Fibroblast of lung (primary cell): ENCODE data around the gene XRCC4. TPM values are rescaled to one million over a fixed set of nuclear protein-coding genes. Genes with fewer than 3 reads are reported as not detected.
A peak's percentile ranks its signal among the peaks of the same experiment; 100 is the strongest.

Source experiments
- DNase-seq, 2 donors: peaks; one replicate each; pipeline versions ENCODE4 v3.0.0 to v3.0.0-alpha.2; 2010; ENCODE audit warnings: low read depth in 2 of 2
- H2AFZ ChIP-seq: 2 replicates; pipeline ENCODE4 v1.5.1; 2012; ENCODE audit warnings: low read length, control low read depth, inconsistent platforms
- H3K27ac ChIP-seq: 2 replicates; pipeline ENCODE4 v1.5.1; 2011; ENCODE audit warnings: low read length, control low read depth; ENCODE audit not compliant: insufficient read depth
- H3K27me3 ChIP-seq: 2 replicates; pipeline ENCODE4 v1.5.1; 2011; ENCODE audit warnings: mild to moderate bottlenecking, low read length; ENCODE audit not compliant: control insufficient read depth, insufficient read depth
- H3K36me3 ChIP-seq: 2 replicates; pipeline ENCODE4 v1.5.1; 2011; ENCODE audit warnings: low read length; ENCODE audit not compliant: control insufficient read depth, insufficient read depth
- H3K4me1 ChIP-seq: 2 replicates; pipeline ENCODE4 v1.5.1; 2011; ENCODE audit warnings: low read length; ENCODE audit not compliant: control insufficient read depth, insufficient read depth; ENCODE audit errors: extremely low read depth
- H3K4me2 ChIP-seq: 2 replicates; pipeline ENCODE4 v1.5.1; 2011; ENCODE audit warnings: low read length, control low read depth; ENCODE audit not compliant: insufficient read depth; ENCODE audit errors: extremely low read depth
- H3K4me3 ChIP-seq, 4 experiments: fragments of 200-600 bp in 1 of 4; sonication (generic) in 1 of 4; replicated peaks in 1 of 4; 2 replicates each; pipeline ENCODE4 v1.5.1; 2011 to 2016; ENCODE audit warnings: low read length in 4 of 4, low read depth in 3 of 4, mild to moderate bottlenecking in 3 of 4, control low read depth in 2 of 4, inconsistent platforms in 1 of 4, mixed read lengths in 1 of 4; ENCODE audit not compliant: insufficient read depth in 1 of 4; ENCODE audit errors: control extremely low read depth in 1 of 4
- H3K79me2 ChIP-seq: 2 replicates; pipeline ENCODE4 v1.5.1; 2012; ENCODE audit warnings: mild to moderate bottlenecking, low read length, inconsistent platforms; ENCODE audit not compliant: control insufficient read depth, insufficient read depth
- H3K9ac ChIP-seq: 2 replicates; pipeline ENCODE4 v1.5.1; 2011; ENCODE audit warnings: mild to moderate bottlenecking, low read length, control low read depth; ENCODE audit not compliant: insufficient read depth
- H3K9me3 ChIP-seq: 2 replicates; pipeline ENCODE4 v1.5.1; 2012; ENCODE audit warnings: low read depth, low read length; ENCODE audit not compliant: control insufficient read depth, insufficient read depth
- H4K20me1 ChIP-seq: 2 replicates; pipeline ENCODE4 v1.5.1; 2011; ENCODE audit warnings: low read length; ENCODE audit not compliant: control insufficient read depth, insufficient read depth; ENCODE audit errors: extremely low read depth
- CTCF ChIP-seq, 2 donors: IDR thresholded peaks in 1 of 2; conservative IDR thresholded peaks in 1 of 2; 1 replicate in 1 of 2; 2 replicates in 1 of 2; pipeline ENCODE4 v1.5.1; 2011 to 2012; ENCODE audit warnings: low read length in 2 of 2, control low read depth in 1 of 2, inconsistent platforms in 1 of 2, low read depth in 1 of 2, mild to moderate bottlenecking in 1 of 2
- EZH2 ChIP-seq: IDR thresholded peaks from 2 replicates; pipeline ENCODE4 v1.5.1; 2012; ENCODE audit warnings: low read length, control low read depth, mild to moderate bottlenecking; ENCODE audit errors: missing control alignments
- polyA plus RNA-seq, 2 donors: library from polyadenylated mRNA; depleted of rRNA in 1 of 2; stranded (reverse) in 1 of 2; unstranded in 1 of 2; fragments of >200 nt; gene quantifications; 2 replicates each; pipeline ENCODE4 v1.2.1, GENCODE V29; 2011 to 2012; ENCODE audit warnings: missing spikeins in 1 of 2
- total RNA-seq: library from RNA; depleted of rRNA; stranded (reverse); fragments of >200 nt; gene quantifications from 2 replicates; pipeline ENCODE4 v1.2.1, GENCODE V29; 2014

The XRCC4 gene
- total and polyA plus RNA-seq, 2 donors (not counting 1 experiment from before 2014, with no cell fraction given), result 7.5 to 7.6 TPM

DNA sequence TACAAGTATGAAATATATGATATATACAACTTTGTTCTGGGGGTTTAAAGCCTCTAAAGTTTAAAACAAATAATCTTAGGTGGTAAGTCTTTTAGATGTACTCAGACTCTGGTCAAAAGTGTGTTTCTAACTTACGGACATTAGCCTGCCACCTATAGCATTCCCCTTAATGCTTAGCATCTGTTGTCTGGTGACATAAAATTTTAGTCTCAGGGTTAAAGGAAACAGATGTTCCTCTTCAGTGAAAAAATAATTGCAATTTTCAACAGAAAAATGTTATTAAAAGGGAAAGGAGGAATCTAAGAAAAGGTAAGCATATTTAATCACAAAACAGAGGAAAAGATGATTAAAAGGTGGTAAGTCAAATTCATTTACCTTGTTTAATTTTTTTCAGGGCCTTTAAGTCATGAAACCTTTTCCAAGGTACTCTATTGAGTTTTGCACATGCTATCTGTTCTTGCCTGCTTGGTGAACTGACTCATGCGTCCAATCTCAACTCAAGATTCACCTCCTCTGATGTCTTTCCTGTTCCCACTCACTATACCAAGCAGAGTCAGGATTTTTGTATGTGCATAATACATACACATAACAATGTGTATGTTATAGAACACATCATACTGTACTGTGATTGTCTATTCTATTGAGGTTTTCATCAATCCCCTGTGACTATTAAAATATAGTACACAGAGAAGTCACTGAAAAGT is 8.1 kb upstream of the XRCC4 start:
- DNase-seq, result peak in 1 of 2 donors; percentile 34

GRCh38 chr5:83071286-83072051 is 5.9 kb upstream of the XRCC4 start:
- no peaks in the 10 kb centered on the region for H3K9me3 ChIP-seq
- peaks cover 95% of the 10 kb centered on the region for H3K79me2 ChIP-seq
- H3K4me3 ChIP-seq, result no peak overlapping the region
- peaks cover 2% of the 10 kb centered on the region for H3K4me1 ChIP-seq
- H3K27ac ChIP-seq, result no peak overlapping the region
- H4K20me1 ChIP-seq, result no peaks in the 10 kb centered on the region
- no peak overlapping the region for H2AFZ ChIP-seq
- TF ChIP-seq CTCF (conservative IDR thresholded peaks at IDR 0.05 in 1 of 2, IDR thresholded peaks at IDR 0.05 in 1 of 2; ENCODE audit: low read depth in 1 of 2, low read length in 2 of 2) (no peak), EZH2 (no peak)
- H3K9ac ChIP-seq, result no peak overlapping the region
- no peaks in the 10 kb centered on the region for H3K27me3 ChIP-seq
- DNase-seq, result no peak
- H3K36me3 ChIP-seq, result no peaks in the 10 kb centered on the region
- no peak overlapping the region for H3K4me2 ChIP-seq

More for the DNA sequence above, 8.1 kb upstream of the XRCC4 start:
- Histone ChIP-seq H3K36me3 (no peaks in the 10 kb centered on the region), H3K79me2 (peaks cover 89% of the 10 kb centered on the region), H3K9me3 (no peaks in the 10 kb centered on the region), H3K4me3 (no peak overlapping the region), H3K27ac (no peak overlapping the region), H2AFZ (no peak overlapping the region), H3K27me3 (no peaks in the 10 kb centered on the region), H3K4me1 (peaks cover 2% of the 10 kb centered on the region), H3K4me2 (no peak overlapping the region), H3K9ac (no peak overlapping the region), H4K20me1 (no peaks in the 10 kb centered on the region)
- TF ChIP-seq CTCF (conservative IDR thresholded peaks at IDR 0.05 in 1 of 2, IDR thresholded peaks at IDR 0.05 in 1 of 2; ENCODE audit: low read depth in 1 of 2, low read length in 2 of 2) (no peak), EZH2 (no peak)

GRCh38 chr5:83072966-83073365 is 4.4 kb upstream of the XRCC4 start:
- Histone ChIP-seq H3K4me2 (peak overlapping the region; percentile 0), H3K9me3 (no peaks in the 10 kb centered on the region), H3K4me3 (no peak overlapping the region), H3K36me3 (no peaks in the 10 kb centered on the region), H3K27ac (no peak overlapping the region), H3K27me3 (no peaks in the 10 kb centered on the region), H4K20me1 (no peaks in the 10 kb centered on the region), H2AFZ (no peak overlapping the region), H3K4me1 (peaks cover 2% of the 10 kb centered on the region), H3K9ac (no peak overlapping the region), H3K79me2 (peaks cover 88% of the 10 kb centered on the region)
- TF ChIP-seq EZH2 (no peak), CTCF (conservative IDR thresholded peaks at IDR 0.05 in 1 of 2, IDR thresholded peaks at IDR 0.05 in 1 of 2; ENCODE audit: low read depth in 1 of 2, low read length in 2 of 2) (no peak)
- peak in 1 of 2 donors; percentile 51 for DNase-seq
